ENCODE results near the gene NR0B1.
A peak's percentile ranks its signal among the peaks of the same experiment; 100 is the strongest.

NR0B1 gene

GRCh38 chrX:30309139-30309571 lies at the start of gene NR0B1:
NR0B1 (minus strand) TSS chrX:30309390; CDS start chrX:30309363, 27 bp downstream.
- DNase-seq (ENCODE audit: low read depth), result no peak

DNA sequence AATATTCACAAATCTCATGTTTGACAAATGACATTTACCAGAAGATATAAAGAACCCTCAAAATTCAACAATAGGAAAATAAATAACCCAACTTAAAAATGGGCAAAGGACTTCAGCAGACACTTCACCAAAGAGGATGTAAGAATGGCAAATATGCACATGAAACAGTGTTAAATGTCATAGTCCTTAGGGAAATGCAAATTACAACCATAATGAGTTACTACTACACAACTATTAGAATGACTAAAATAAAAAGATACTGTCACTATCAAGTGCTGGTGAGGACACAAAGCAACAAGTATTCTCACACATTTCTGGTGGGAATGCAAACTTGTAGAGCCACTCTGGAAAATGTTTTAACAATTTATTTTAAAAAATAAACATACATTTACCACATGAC lies 40.8 kb upstream of the NR0B1 start:
- no peak for DNase-seq (ENCODE audit: low read depth)

DNA sequence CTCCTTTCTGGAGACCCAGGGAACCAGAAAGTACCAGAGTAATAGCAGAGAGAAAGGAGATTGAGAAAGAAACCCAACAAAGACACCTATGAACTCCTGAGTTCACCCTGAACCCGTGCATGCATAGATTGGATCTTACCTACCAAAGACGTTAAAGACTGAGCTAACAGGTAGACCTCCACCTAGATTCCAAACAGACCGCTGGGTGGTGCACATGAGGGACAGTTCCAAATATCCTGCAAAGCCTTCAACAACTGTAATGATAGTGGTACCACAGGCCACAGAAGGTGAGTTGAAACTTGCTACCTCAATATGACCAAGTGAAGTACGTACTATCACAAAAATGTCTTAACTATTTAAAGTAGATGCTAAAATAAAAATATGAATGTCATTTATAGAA lies 34.0 kb upstream of the NR0B1 start:
- no peak for DNase-seq (ENCODE audit: low read depth)

DNA sequence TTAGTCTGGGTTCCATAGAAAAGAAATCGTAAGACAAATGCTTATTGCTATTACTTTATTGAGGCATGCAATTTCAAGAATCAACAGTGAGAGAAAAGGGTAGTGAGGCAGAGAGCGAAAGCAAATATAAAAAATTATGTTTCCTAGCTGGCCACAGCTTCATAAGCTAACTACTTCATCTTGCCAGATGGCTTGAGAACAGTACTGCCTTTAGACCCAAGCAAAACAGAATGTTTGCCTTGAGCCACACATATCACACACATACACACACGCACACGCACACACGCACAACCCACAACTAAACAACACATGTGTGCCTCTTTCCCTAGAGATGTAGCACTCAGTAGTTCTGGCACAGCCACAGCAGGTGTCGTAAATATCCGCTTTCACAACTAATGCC lies 31.6 kb upstream of the NR0B1 start:
- DNase-seq (ENCODE audit: low read depth), result no peak

DNA sequence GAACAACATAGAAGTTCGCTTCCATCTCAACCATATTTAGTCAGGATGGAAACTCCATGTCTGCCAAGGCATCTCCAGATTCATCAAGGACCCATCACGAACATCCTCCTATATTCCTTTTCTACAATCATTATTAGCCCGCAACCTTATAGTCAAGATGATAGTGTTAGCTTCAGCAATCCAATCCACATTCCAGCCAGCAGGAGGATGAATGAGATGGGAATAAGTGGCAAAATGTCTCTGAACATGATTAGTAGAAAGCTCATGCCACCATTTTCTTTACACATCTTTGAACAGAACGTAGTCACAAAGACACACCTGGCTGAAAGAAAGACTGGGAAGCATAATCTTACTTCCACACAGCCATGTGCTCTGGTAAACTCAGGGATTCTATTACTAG lies 18.6 kb upstream of the NR0B1 start:
- DNase-seq (ENCODE audit: low read depth), result no peak

DNA sequence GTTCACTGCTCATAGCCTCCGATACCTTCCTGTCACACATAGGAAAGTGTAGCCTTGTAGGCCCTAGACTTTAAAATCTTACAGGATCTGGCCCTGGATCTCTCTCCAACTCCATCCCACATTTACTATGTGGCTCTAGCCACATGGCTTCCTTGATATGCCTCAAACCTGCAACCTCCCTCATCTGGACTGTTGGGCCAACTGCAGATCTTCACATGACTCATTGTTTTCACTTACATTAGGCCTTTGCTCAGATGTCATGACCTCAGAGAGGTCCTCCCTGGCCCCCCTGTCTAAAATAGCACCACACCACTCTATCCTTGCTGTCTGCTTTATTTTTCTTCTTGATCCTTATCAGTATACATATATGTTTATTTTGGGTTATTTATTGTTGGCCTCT lies 8.1 kb upstream of the NR0B1 start:
- no peak for DNase-seq (ENCODE audit: low read depth)

GRCh38 chrX:30313322-30313721 lies 4.1 kb upstream of the NR0B1 start:
- no peak for DNase-seq (ENCODE audit: low read depth)

GRCh38 chrX:30312858-30313257 lies 3.7 kb upstream of the NR0B1 start:
- no peak for DNase-seq (ENCODE audit: low read depth)

DNA sequence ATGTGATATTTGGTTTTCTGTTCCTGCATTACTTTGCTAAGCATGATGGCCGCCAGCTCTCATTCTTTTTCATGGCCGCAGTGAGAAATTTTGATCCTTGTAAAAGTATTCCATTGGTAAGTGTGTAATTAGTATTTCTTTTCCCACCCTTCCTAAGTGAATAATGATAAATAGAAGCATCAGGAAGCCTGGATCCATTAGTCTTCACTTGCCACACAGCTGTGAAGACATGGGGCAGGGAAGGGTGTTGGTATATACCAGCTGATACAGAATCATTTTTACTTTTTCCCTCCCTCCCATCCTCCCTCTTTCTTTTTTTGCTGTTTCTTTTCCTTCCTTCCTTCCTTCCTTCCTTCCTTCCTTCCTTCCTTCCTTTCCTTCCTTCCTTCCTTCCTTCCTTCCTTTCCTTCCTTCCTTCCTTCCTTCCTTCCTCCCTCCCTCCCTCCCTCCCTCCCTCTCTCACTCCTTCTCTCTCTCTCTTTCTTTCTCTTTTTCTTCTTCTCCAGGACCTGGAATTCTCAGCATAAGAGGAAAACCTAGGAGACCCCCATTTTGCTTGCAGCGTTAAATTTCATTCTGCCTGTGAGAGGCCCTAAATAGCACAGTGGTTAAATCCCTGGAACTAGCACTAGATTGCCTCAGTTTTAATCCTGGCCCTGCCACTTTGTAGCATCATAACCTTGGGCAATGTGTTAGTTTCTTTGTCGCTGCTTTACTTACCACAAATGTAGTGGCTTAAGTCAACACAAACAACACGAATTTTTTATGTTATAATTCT lies 1.4 kb upstream of the NR0B1 start:
- no peak for DNase-seq (ENCODE audit: low read depth)

DNA sequence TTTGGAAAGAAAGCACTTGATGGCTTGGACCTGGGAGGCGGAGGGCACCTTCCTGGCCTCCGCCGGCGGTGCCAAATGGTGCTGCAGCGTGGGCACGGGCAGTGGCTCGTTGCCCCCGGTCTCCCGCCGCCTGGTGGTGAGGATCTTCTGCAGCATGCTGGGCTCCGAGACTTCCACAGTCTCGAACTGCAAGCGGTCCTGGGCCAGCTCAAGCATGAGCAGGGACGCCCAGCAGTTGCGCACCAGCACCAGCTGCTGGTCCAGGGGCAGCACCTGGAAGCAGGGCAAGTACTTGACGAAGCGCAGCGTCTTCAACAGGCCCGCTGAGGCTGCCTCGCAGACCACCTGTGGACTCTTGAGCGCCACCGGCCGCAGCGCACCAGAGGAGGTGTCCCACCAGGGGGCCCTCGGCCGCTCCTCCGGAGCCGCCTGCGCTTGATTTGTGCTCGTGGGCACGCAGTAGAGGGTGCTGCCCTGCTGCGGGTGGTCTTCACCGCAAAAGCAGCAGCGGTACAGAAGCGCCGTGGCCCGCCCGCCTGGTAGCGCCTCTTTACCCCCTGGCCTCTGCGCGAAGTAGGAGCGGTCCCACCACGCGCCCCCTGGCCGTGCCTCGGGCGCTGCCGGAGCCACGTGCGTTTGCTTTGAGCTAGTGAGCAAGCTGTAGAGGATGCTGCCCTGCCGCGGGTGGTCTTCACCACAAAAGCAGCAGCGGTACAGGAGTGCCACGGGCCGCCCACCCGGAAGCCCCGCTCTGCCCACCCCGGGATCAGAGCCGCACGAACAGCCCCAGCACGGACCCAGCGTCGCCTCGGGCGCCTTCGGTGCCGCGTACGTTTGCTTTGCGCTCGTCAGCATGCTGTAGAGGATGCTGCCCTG lies 689 bp downstream of the NR0B1 start:
- DNase-seq (ENCODE audit: low read depth), result no peak

DNA sequence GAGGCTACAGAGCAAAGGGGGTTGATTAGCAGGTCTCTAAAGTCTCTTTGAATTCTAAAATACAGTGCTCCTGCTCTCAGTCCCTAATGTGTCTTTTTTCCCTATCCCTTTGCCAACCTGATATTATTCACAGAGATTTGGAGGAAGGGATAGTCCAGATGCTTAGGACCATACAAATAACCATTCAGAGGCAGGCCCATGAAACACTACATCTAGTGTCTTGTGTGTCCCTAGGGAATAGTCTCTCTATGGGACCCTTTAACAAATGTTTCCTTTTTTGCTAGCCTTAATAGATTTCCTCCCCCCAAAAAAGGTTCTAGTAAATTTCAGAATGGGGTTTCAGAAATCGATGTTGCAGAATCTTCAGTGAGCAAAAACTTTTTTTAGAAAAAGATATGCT lies 1.7 kb downstream of the NR0B1 start:
- DNase-seq (ENCODE audit: low read depth), result no peak

GRCh38 chrX:30304866-30305265 lies 4.3 kb downstream of the NR0B1 start:
- DNase-seq (ENCODE audit: low read depth), result no peak

DNA sequence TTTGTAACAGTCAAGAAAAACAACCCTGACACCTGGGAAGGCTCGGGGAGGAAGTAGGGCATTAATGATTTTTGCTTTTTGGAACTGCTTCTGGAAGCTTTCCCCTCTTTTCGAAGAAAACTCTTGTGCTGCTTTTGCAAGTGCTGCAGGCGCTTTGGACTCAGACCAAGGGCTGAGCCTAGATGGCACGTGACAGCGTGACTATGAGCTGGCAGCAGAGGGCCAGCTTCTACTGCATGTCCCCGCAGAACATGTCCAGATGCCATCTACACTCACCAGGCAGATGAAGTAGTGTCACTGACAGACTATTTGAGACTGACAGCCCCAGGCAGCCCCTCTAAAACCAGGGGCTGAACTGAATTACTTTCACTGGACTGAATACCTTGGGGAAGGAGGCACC lies 6.2 kb downstream of the NR0B1 start:
- DNase-seq (ENCODE audit: low read depth), result no peak

DNA sequence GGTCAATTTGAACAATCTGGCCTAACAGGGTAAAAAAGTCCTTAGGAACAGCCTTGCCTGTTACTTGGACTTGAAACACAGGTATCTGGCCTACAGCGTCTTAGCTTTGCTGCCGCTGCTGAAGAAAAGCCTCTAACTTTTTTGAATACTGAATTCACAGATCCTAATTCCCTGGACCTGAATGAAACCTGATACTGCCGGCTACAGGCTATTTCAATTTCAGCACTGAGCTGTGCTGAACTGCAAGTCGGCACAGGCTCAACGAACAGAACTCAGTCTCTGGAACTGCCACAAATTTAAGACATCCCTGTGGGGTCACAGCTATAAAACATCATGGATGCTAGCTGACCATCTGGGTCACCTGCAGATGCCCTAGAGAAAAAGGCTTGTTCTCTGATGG lies 7.2 kb downstream of the NR0B1 start:
- no peak for DNase-seq (ENCODE audit: low read depth)

DNA sequence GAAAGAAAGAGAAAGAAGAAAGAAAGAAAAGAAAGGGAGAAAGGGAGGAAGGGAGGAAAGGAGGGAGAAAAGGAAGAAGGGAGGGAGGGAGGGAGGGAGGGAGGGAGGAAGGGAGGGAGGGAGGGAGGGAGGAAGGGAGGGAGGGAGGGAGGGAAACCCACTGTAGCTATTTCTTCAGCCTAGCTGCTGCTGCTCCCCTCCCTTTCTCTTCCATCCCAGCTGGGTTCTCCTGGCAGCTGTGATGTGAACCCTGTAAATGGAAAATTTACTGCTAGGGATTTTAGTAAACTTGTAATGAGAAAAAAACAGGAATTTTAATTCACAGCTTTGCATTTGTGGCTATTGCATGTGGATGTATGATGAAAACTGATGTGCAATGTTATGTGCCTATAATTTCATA lies 8.0 kb downstream of the NR0B1 start:
- DNase-seq (ENCODE audit: low read depth), result no peak

GRCh38 chrX:30296408-30297254 lies 12.6 kb downstream of the NR0B1 start:
- DNase-seq (ENCODE audit: low read depth), result no peak

DNA sequence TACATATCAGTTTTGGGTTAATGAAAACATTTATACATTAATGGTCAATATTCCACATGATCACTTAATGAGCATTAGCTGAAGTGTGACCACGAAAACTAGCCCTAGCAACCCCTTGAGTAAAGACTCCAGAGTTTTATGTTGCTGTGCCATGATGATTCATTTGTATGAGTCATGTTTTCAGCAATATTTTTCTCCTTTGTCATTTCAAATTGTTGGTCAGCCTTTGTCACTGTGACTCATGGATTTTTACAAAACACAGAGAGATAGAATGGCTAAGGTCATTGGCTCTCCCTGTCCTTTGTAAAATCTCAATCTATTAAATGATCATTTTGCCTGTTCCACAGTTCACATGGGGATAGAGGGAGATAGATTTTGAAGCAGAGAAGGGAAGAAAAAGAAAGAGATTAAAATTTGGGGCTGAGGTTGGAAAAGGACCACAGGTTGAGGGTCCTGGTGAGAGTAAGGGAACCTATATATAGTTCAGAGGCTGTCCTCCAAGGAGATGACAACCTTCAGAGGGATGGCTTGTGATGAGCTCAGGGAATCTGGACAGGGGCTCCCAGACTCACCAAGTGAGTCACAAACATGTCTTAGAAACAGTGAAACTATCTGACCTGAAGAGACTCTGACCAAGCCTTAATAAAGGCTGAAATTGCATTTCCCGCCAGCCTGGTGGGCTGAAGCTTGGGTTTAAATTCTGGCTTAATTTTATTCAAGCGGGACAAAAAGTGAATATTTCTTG lies 25.6 kb downstream of the NR0B1 start:
- DNase-seq (ENCODE audit: low read depth), result peak; percentile 72

- DNase-seq (ENCODE audit: low read depth), result no peak
These were observed 26.7 kb downstream of the NR0B1 start for GRCh38 chrX:30282527-30282926.

DNA sequence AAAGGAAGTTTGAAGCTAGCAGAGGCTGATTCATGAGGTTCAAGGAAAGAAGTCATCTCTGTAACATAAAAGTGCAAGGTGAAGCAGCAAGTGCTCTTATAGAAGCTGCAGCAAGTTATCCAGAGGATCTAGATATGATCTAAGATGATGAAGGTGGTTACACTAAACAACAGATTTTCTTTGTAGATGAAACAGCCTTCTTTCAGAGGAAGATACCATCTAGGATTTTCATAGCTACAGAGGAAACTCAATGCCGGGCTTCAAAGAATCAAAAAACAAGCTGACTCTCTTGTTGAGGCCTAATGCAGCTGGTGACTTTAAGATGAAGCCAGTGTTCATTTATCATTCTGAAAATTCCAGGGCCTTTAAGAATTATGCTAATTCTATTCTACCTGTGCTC lies 28.8 kb downstream of the NR0B1 start:
- no peak for DNase-seq (ENCODE audit: low read depth)

- DNase-seq (ENCODE audit: low read depth), result no peak
These were observed 30.8 kb downstream of the NR0B1 start for GRCh38 chrX:30278365-30278764.

DNA sequence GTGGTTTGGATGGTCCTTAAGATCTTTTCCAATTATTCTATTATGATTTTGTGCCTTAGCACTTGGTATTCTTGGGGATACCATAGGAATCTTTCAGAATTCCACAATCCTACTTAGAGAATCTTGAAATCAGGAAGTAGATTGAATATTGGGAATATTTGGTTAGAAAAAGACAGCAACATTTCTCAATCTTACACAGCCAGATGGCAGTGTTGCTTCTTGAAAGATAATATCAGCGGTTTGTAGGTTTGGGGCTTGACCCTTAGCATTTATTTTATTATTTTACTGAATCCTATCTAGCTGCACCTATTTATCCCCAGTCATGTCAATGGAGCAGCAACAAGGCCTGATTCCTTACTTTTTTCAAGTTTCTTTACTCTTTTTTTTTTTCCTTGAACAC lies 33.7 kb downstream of the NR0B1 start:
- DNase-seq (ENCODE audit: low read depth), result no peak

DNA sequence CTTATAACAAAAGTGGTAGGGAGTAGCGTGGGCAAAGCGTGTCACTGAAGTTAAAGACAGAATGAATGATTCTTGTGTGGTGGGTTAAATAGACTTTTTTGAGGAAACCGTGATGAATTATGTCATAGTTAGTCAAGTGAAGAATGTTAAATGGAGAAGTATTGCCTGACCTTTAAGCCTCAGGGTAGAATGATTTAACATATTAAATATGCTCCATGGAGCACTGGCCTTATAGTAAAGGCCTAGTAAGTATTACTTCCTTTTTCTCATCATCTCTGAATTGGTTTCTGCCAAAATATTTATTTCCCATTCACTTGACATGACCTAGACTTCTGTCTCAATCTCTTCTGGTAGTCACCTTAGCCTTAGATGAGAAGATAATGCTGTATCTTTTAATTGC lies 38.6 kb downstream of the NR0B1 start:
- DNase-seq (ENCODE audit: low read depth), result no peak

All from HS-5 (cell line).